Common myeloid progenitor, CD34-positive (primary cell): ENCODE results near the gene IL20.

Experiments used
- CTCF ChIA-PET: fragments of 350-600 bp; sonication (Branson Sonifier 250); formaldehyde crosslinking; loops from one replicate; lab custom pipeline; 2021; ENCODE audit warnings: antibody characterized with exemption; lab: Charles Lee
- POLR2A ChIA-PET: fragments of 350-600 bp; sonication (Branson Sonifier 250); formaldehyde crosslinking; loops from one replicate; lab custom pipeline; 2021; ENCODE audit warnings: antibody characterized with exemption; lab: Charles Lee
- DNase-seq, 3 donors: peaks; one replicate each; pipeline versions ENCODE4 v3.0.0 to v3.0.0-alpha.2; 2013
- H3K27ac ChIP-seq, 2 experiments: 1 replicate in 1 of 2; 2 replicates in 1 of 2; pipeline ENCODE4 v1.7.0; 2013; ENCODE audit warnings: inconsistent platforms in 2 of 2, low read length in 2 of 2, mild to moderate bottlenecking in 2 of 2, low read depth in 1 of 2, moderate library complexity in 1 of 2; ENCODE audit not compliant: severe bottlenecking in 2 of 2, insufficient read depth in 1 of 2, poor library complexity in 1 of 2
- H3K27me3 ChIP-seq, 5 experiments: replicated peaks in 2 of 5; 1 replicate in 3 of 5; 2 replicates in 2 of 5; pipeline versions ENCODE4 v1.6.1 to v1.7.0; 2013; ENCODE audit warnings: low read length in 4 of 5, mild to moderate bottlenecking in 2 of 5, moderate library complexity in 2 of 5, inconsistent platforms in 1 of 5; ENCODE audit not compliant: insufficient read depth in 5 of 5, control insufficient read depth in 4 of 5
- H3K36me3 ChIP-seq, 4 experiments: 1 replicate in 2 of 4; 2 replicates in 2 of 4; pipeline versions ENCODE4 v1.6.1 to v1.7.0; 2013; ENCODE audit warnings: low read length in 3 of 4, control low read depth in 1 of 4, mild to moderate bottlenecking in 1 of 4; ENCODE audit not compliant: control insufficient read depth in 4 of 4, insufficient read depth in 4 of 4
- H3K4me1 ChIP-seq, 4 experiments: 1 replicate in 3 of 4; 2 replicates in 1 of 4; pipeline versions ENCODE4 v1.6.1 to v1.7.1; 2013; ENCODE audit warnings: low read length in 3 of 4, mild to moderate bottlenecking in 3 of 4, control low read depth in 1 of 4, inconsistent platforms in 1 of 4, moderate library complexity in 1 of 4; ENCODE audit not compliant: control insufficient read depth in 4 of 4, insufficient read depth in 4 of 4; ENCODE audit errors: control extremely low read depth in 1 of 4
- H3K4me3 ChIP-seq, 7 experiments: 1 replicate in 4 of 7; 2 replicates in 3 of 7; pipeline versions ENCODE4 v1.5.1 to v1.7.0; 2013; ENCODE audit warnings: mild to moderate bottlenecking in 7 of 7, low read length in 6 of 7, moderate library complexity in 6 of 7, inconsistent platforms in 2 of 7, low read depth in 2 of 7, control low read depth in 1 of 7; ENCODE audit not compliant: insufficient read depth in 4 of 7, control insufficient read depth in 1 of 7; ENCODE audit errors: extremely low read depth in 1 of 7
- H3K9me3 ChIP-seq, 5 experiments: 1 replicate in 4 of 5; 2 replicates in 1 of 5; pipeline versions ENCODE4 v1.6.1 to v1.7.1; 2013; ENCODE audit warnings: low read length in 4 of 5, mild to moderate bottlenecking in 2 of 5, inconsistent platforms in 1 of 5, low read depth in 1 of 5, moderate library complexity in 1 of 5; ENCODE audit not compliant: control insufficient read depth in 4 of 5, insufficient read depth in 2 of 5; ENCODE audit errors: control extremely low read depth in 1 of 5
- WGBS: methylation state at CpG from one replicate; pipeline ENCODE4 v1.1.5; 2013; ENCODE audit not compliant: insufficient coverage; 5-methylcytosine and 5-hydroxymethylcytosine counted together

The IL20 gene

GRCh38 chr1:206841609-206842323 is 23.7 kb upstream of the IL20 start:
- H3K36me3 ChIP-seq: no peaks in the 10 kb centered on the region
- H3K9me3 ChIP-seq: no peaks in the 10 kb centered on the region
- ChIA-PET POLR2A (no interaction called here), CTCF (interaction anchor here (0.7 to 1.4 kb wide), 5 partner anchors 10 to 116 kb away, joined by 3 to 4 read pairs (median 3); no protein-coding TSS in a partner anchor)
- H3K4me1 ChIP-seq: no peaks in the 10 kb centered on the region
- H3K27ac ChIP-seq: no peak overlapping the region
- 94% methylated on average over 6 of the region's 7 CpGs for WGBS
- no peaks in the 10 kb centered on the region for H3K27me3 ChIP-seq
- no peak overlapping the region for H3K4me3 ChIP-seq
- DNase-seq: no peak

GRCh38 chr1:206842854-206843253 is 22.6 kb upstream of the IL20 start:
- Histone ChIP-seq H3K4me1 (no peaks in the 10 kb centered on the region), H3K27ac (no peak overlapping the region), H3K4me3 (no peak overlapping the region), H3K36me3 (no peaks in the 10 kb centered on the region), H3K9me3 (no peaks in the 10 kb centered on the region), H3K27me3 (no peaks in the 10 kb centered on the region)
- DNase-seq: no peak
- POLR2A ChIA-PET: no interaction called here
- CTCF ChIA-PET: interaction anchor here (1.1 to 1.6 kb wide), 4 partner anchors 10 to 117 kb away, joined by 3 to 4 read pairs (median 3); no protein-coding TSS in a partner anchor

GRCh38 chr1:206843626-206844025 is 21.8 kb upstream of the IL20 start:
- Histone ChIP-seq H3K27ac (no peak overlapping the region), H3K9me3 (no peaks in the 10 kb centered on the region), H3K36me3 (no peaks in the 10 kb centered on the region), H3K27me3 (no peaks in the 10 kb centered on the region), H3K4me1 (no peaks in the 10 kb centered on the region), H3K4me3 (no peak overlapping the region)
- CTCF ChIA-PET: interaction anchor here (1.4 to 1.6 kb wide), 2 partner anchors 10 to 118 kb away, joined by 3 to 4 read pairs; no protein-coding TSS in a partner anchor
- DNase-seq: no peak
- 100% methylated on average over 3 of the region's 4 CpGs for whole genome bisulfite sequencing
- POLR2A ChIA-PET: no interaction called here

- Histone ChIP-seq H3K27ac (no peak overlapping the region), H3K4me1 (no peaks in the 10 kb centered on the region), H3K4me3 (no peak overlapping the region), H3K36me3 (no peaks in the 10 kb centered on the region), H3K9me3 (no peaks in the 10 kb centered on the region), H3K27me3 (no peaks in the 10 kb centered on the region)
- ChIA-PET POLR2A (no interaction called here), CTCF (interaction anchor here (0.9 to 2.5 kb wide), 6 partner anchors 9 to 37 kb away, joined by 3 to 9 read pairs (median 4); partner anchors contain the start of gene IL20)
- no peak for DNase-seq
These were observed 18.9 kb upstream of the IL20 start for GRCh38 chr1:206846487-206846886.

GRCh38 chr1:206847337-206847834 is 18.0 kb upstream of the IL20 start:
- H3K36me3 ChIP-seq: no peaks in the 10 kb centered on the region
- ChIA-PET POLR2A (no interaction called here), CTCF (interaction anchor here (0.9 to 2.5 kb wide), 4 partner anchors 11 to 557 kb away, joined by 3 to 8 read pairs (median 4); partner anchors contain the start of gene IL20)
- 100% methylated on average over 3 of the region's 3 CpGs for WGBS
- H3K27me3 ChIP-seq: no peaks in the 10 kb centered on the region
- no peak overlapping the region for H3K4me3 ChIP-seq
- H3K27ac ChIP-seq: no peak overlapping the region
- H3K9me3 ChIP-seq: no peaks in the 10 kb centered on the region
- DNase-seq: peak in 2 of 3 donors; percentile 28 to 62
- no peaks in the 10 kb centered on the region for H3K4me1 ChIP-seq

- DNase-seq: no peak
- no peak overlapping the region for H3K27ac ChIP-seq
- H3K27me3 ChIP-seq: no peaks in the 10 kb centered on the region
- no peaks in the 10 kb centered on the region for H3K36me3 ChIP-seq
- ChIA-PET POLR2A (no interaction called here), CTCF (interaction anchor here (1.1 to 2.5 kb wide), 3 partner anchors 12 to 556 kb away, joined by 3 to 8 read pairs (median 3); no protein-coding TSS in a partner anchor)
- H3K9me3 ChIP-seq: no peaks in the 10 kb centered on the region
- WGBS: no CpG with 5 or more reads among the region's 1 CpG
- H3K4me3 ChIP-seq: no peak overlapping the region
- H3K4me1 ChIP-seq: no peaks in the 10 kb centered on the region
These were observed 17.5 kb upstream of the IL20 start for GRCh38 chr1:206847946-206848345.

GRCh38 chr1:206850401-206850800 is 15.0 kb upstream of the IL20 start:
- POLR2A ChIA-PET: no interaction called here
- DNase-seq: no peak
- CTCF ChIA-PET: interaction anchor here (0.6 kb wide), 1 partner anchor 73 kb away, joined by 3 read pairs; no protein-coding TSS in a partner anchor

More at GRCh38 chr1:206850401-206850800, 15.0 kb upstream of the IL20 start:
- Histone ChIP-seq H3K4me3 (no peak overlapping the region), H3K9me3 (no peaks in the 10 kb centered on the region), H3K36me3 (no peaks in the 10 kb centered on the region), H3K4me1 (no peaks in the 10 kb centered on the region), H3K27me3 (no peaks in the 10 kb centered on the region), H3K27ac (no peak overlapping the region)
- no CpG with 5 or more reads among the region's 2 CpGs for WGBS
